NCI-H1092 (cell line): Measurements from ENCODE around the gene JDP2.
"Not testable (repeated sequence)": the region's sequence is repeated elsewhere in the genome, so short reads cannot be mapped to it uniquely, and the experiment has no call there.

ENCODE experiments used
- DNase-seq: peaks from one replicate; lab custom pipeline; 2025; lab: John Stamatoyannopoulos, UW

Gene JDP2

DNA sequence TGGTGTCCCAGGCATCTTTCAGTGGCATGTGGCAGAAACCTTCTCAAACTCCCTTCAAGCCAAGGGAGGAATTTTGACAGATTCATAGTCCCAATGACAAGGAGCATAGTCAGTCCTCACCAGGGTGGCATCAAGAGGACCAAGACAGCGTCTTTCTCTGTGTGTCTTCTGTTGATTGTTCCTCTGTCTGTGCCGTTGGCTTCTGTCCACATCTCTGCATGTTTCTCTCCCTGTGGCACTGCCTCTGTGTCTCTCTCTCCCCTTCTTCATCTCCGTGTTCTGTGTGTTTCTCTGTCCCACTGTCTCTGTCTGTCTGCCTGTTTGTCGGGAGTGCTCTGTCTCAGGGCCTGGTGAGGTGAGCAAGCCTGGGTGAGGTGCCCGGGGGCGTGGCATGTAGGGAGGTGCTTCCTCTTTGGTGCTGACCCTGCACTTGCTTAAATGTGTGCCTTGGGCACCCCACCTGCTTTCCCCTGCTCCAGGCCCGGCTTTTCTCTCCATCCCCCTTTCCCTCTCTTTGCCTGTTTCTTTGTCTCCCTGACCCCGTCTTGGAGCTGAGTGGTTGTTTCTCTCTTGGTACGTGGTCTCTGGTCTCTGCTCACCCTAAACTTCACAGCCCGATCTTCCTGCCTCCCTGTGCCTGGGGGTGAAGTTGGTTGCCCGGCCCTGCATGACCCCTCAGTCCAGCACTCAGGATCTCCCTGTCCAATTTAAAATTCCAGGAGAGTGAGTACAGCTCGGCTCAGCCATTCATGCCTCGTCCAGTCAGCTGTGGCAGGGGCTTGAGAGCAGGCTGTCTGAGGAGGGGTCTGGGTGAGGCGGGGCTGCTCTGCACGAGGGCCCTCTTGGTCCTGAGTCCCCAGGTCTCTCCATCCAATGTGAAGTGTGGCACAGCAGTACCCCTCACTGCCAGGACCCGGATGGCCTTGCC lies 28.5 kb downstream of the JDP2 start:
- no peak for DNase-seq

DNA sequence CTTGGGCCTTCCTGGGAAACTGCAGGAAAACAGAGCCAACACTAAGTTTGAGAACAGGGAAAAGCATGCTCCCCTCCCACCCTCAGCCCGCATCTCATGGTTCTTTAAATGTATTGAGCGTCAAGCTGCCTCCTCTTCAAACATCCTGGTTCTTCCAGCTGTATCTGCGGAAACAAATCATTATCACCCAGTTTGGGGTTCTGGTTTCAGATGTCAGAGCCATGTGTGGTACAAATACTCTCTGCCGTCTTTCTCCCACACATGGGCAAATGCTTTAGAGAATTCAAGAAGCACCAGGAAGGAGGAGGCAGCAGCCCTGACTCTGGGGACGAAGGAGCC lies 29.1 kb downstream of the JDP2 start:
- no peak for DNase-seq

DNA sequence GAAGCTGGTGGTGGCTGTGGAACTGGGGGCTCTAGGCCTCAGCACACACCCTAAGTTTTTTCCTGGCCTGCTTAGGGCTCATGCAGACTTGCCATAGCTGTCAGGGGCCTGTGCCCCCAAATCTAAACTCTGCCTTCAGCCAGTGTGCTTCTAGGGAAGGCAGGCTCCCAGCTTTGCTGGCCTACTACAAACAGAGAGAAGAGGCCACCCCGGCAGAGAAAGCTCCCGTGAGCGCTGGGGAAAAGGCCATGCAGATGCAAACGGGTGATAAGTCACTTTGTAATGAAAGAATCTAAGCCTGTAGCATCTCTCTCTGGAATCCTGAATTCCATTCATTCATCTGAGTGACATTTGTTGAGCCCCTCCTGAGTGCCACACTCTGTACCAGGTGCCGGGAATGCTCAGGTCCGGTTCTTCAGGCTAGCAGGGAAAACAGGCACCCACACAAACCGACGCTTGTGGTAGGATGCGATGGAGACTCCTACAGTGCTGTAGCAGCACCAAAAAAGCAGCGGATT lies 29.9 kb downstream of the JDP2 start:
- no peak for DNase-seq

DNA sequence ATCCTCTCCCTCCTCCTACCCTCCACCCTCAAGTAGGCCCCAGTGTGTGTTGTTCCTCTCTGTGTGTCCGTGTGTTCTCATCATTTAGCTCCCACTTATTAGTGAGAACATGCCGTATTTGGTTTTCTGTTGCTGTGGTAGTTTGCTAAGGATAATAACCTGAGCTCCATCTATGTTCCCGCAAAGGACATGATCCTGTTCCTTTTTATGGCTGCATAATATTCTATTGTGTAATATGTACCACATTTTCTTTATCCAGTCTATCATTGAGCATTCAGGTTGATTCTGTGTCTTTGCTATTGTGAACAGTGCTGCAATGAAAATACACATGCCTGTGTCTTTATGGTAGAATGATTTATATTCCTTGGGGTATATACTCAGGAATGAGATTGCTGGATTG lies 30.5 kb downstream of the JDP2 start:
- no peak for DNase-seq

DNA sequence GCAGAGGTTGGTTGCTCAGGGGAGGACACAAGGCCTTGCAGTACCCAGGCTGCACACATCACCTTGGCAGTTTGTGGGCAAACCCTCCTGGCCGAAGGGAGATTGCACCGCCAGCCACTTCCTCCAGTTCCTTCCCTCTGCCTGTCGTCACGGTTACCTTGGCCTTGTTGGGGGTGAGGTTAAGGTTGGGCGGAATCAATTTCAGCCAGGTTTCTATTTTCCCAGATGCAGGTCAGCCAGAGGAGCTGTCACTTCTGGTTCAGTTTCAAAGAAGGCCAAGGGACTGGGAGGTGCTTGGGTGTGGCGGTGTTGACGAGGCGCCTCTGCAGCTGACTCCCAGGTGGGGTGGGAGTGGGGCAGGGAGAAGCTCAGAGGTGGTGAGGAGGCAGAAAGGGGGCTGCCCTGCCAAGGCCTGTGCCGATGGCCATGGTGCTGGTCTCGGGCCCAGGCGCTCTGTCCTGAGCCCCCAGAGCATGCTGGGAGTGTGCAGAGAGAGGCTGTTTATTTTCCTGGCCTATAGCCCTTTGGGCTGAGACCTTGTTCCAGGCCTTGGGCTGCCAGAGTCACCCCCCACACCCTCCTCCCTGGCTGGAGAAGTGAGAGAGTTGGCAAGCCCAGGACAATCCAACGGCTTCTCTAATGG lies 31.4 kb downstream of the JDP2 start:
- DNase-seq, result no peak

DNA sequence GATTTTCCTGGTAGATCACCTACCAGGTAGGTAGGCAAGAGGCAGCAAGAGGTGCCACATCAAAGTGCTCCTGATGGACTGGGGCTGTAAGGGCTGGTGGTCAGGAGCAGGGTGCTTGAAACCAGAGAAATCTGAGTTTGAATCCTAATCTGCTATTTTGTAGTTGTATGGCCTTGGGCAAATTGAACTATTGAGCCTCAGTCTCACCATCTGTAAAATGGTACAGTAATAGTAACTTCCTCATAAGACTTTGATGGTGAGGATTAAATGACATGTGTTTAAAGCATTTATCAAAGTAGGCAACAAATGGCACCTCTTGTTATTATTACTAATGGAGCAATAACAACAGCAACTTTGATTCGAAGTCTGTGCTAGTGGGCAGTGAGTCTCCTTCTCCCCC lies 32.0 kb downstream of the JDP2 start:
- DNase-seq, result no peak

DNA sequence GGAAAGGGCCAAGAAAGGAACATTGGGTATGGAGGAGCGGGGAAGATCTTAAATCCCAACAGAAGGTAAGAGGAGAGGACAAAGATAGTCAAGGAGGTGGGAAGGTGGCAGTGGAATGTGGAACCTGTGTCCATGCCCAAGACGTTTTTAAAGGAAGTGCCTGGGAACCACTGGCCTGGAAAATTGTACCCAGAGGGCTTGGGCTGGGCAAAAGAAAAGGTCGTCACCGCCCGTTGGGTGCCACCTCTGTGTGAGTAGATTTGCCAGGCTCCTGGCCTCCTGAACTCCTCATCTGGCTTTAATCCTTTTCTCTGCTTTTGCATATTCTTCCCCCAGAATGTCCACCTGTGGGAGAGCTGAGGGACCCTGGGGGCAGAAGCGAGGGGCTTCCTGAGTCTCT lies 32.6 kb downstream of the JDP2 start:
- DNase-seq, result no peak

DNA sequence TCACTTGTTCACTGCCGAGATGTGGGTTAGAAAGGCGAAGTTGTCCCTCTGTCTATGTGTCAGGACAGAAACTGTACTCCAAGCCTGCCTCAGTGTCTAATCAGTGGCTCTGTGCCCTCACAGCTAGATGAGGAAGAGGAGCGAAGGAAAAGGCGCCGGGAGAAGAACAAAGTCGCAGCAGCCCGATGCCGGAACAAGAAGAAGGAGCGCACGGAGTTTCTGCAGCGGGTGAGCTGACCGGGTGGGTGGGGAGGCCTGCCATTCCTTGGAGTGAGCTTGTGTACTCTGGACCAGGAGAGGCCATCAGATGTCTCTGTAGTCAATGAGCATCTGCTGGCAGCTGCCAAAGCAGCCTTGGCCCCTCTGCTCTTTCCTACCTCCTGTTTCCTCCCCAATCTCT lies 33.5 kb downstream of the JDP2 start:
- DNase-seq, result no peak

DNA sequence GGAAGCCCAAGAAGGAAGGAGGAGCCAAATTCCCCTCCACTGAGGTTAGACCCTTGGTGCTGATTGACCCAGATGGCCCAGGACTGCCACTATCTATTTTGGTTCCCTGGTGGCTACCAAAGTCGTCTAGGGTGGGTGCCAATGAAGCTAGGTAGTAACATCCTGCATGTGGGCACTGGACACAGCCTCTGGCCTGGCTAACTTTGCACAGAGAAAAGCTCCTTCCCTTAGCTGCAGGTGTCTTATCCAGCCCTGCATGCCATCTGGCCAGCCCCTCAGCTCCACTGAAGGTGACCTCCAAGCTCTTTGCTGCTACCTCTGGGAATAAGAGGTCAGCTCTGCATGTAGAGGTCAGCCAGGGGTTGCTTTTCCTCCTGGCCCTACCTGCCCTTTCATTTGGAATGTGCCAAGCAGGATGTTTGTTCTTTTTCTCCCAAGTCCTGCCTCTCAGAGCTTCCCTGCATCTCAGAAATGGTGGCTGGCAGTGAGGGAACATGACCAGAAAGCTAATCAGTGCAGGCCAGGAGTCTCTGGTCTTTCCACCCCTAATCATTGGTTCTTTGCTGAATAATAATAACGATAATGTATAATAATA lies 34.0 kb downstream of the JDP2 start:
- no peak for DNase-seq

DNA sequence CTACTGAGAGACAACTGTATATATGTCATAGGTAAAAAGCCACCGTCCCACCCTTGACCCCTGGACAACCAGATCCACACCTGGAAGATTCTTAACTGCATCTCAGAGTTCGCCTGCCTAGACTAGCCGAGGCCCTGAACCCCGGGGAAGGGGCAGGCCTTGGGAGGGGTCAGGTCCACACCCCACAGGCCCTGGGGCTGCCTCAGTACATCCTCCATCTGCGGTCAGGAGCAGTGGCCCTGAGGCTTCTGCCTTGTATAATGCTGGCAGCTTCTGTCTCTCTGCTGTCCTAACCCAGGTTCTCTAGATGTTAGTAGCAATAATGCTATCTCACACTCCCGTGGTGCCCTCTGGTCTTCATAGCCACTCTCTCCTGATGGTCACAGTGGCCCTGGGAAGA lies 36.8 kb downstream of the JDP2 start:
- no peak for DNase-seq

DNA sequence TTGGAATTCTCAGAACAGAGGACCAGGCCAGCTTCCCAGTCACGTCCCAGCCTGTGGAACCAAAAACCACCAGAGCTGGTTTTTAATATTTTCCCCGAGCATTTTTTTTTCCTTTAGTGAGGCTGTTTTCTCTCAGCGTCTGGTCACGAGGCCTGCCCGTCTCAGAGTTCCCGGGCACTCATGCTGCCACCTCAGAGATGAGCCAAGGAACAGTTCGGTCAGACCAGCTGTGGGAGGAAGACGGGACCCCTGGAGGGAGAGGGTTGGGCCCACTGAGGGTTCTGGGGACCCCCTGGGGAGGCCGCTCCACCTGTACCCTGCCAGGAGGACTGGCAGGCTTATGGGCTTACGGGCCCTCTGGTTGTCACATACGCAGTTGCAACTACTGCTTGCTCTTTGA lies 39.9 kb downstream of the JDP2 start:
- no peak for DNase-seq

DNA sequence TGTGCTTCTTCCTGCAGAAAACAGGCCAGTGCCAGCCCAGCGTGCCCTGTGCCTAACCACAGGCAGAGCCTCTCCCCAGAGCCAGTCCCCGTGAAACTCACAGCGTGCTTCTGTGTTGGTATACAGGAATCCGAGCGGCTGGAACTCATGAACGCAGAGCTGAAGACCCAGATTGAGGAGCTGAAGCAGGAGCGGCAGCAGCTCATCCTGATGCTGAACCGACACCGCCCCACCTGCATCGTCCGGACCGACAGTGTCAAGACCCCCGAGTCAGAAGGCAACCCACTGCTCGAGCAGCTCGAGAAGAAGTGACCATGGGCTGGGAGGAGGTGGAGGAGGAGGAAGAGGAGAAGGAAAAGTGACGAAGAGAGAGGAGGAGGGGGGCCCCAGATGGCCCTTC lies 41.3 kb downstream of the JDP2 start:
- no peak for DNase-seq

DNA sequence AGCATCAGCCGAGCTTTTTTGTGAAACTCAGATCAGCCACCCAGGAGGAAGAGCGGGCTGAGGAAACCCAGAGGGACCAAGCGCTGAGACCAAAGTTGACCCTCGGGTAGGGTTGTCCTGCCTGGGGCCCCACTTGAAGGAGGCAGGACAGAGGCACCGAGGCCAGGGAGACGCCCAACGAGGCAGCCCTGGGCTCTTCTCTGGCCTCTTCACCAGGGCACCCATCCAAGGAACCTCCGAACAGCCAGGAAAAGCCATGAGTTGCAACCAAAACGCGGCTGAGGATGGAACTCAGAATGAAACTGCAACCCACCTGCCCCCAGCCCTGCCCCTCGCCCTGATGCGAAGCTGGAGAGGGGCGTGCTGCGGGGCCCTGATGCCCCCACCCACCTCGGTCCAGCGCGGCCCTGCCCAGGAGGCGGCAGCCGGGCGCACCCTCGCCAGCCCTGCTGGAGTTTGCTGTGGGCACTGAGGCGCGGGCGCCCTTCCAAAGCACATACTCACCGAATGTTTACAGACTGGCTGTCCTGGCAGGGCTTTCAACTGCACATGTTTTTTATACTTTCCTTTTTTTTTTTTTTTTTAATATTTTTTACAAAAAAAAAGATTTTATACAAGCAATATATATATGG lies 41.9 kb downstream of the JDP2 start:
- peak; percentile 84 for DNase-seq

DNA sequence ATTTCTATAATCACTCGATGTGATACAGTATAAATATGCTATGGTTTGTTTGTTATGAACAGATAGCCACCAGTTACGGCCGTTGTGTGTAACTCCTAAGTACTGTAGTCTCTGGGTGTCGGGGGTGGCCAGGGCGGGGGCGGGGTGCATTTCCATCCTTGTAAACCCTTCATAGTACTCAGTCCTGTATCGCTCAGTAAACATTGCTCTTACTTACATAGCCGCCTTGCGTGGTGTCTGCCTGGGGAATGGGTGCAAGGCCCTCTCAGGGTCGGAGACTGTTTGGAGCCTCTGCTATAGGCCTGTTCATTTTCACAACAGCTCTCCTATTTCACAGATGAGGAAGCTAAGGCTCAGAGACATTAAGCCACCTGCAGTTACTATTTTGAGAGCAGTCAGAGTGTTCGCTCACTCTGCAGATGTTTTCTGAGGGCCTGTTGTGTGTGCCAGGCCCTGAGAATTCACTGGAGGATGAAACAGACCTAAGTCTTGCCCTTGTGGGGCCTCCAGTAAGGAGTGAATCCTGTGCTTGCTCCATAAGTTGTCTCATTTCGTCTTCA lies 42.5 kb downstream of the JDP2 start:
- DNase-seq, result peak; percentile 67

DNA sequence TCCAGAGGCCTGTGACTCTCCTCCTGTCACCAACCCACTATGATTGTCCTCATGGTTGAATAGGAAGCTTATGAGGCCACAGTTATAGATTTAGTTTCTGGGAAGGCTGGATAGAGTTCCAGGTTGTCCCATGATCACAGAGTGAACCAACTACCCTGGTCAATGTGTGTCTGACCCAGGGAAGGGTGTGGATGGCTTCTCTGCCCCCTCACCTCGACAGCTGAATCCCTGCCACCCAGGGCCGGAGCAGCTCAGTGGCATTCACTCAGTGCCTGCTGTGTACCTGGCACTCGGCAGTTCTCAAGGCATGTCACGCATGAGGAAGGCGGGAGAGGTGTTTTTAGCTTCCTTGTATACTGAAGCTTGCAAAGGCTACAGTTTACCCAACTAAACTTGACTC lies 43.2 kb downstream of the JDP2 start:
- DNase-seq, result no peak

DNA sequence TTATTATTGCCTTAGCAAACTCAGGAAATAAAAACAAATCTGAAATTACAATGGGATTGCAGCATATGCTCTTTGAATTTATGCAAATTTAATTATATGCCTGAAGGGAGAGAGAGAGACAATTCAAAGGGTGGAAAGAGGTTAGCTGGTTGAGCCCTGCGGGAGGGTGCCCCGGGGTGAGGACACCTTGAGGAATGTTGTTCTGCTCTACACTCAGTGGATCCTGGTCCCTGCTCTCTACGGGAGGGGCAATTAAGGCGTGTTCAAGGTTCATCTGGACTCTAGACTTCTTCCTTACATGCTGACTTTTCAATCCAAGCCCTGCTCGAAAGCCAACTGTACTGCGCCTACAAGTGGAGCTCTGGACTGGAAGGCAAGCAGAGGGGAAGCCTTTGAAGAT lies 46.3 kb downstream of the JDP2 start:
- not testable (repeated sequence) for DNase-seq

DNA sequence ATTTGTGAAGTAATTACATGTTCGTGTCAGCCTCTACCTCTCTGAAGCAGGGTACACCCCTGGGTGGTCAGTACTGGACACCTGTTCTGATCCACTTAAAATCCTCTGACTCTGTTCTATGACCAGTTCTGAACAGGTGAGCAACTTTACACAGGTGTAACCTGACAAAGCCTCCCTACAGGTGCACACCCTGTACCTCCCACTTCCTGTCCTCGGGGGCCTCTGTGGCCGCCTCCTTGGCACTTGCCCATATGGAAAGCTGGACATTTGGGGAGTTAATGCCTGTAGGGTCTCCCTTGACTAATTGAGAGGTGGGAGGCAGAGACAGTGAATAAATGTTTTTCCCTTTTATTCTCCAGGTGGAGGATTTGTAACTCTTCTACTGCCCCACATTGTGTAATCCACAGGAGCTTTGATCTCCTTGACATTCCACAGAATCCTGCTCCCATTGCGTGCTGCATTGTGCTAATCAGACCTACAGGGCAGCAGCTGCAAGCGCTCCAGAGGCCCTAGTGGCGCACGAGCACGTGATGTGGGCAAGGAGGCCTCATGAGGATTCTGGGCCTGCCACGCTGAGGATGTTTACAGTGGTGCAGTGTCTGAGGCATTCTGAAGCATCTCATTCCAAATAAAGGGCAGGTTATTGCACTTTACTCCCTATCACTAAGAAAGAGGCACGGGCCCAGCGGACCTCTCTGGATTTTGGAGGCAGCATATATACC lies 48.6 kb downstream of the JDP2 start:
- DNase-seq, result no peak

DNA sequence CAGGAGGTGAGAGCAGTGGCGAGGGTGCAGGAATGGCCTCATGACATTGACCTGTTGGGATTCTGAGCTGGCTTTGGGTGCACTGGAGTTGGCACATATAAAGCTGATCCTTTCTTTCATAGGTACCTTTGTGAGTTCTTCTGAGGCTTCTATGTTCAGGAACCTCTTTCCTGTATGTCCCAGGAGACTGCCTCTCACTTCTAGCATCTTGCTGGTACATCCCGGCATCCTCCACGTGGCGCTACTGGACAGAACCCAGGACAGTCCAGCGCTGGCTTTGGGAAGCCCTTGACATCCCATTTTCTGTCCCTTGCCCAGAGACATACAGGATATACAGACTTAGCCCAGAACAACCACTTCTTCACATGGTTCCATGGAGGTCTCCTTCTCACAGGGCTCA lies 50.1 kb downstream of the JDP2 start:
- DNase-seq, result no peak

DNA sequence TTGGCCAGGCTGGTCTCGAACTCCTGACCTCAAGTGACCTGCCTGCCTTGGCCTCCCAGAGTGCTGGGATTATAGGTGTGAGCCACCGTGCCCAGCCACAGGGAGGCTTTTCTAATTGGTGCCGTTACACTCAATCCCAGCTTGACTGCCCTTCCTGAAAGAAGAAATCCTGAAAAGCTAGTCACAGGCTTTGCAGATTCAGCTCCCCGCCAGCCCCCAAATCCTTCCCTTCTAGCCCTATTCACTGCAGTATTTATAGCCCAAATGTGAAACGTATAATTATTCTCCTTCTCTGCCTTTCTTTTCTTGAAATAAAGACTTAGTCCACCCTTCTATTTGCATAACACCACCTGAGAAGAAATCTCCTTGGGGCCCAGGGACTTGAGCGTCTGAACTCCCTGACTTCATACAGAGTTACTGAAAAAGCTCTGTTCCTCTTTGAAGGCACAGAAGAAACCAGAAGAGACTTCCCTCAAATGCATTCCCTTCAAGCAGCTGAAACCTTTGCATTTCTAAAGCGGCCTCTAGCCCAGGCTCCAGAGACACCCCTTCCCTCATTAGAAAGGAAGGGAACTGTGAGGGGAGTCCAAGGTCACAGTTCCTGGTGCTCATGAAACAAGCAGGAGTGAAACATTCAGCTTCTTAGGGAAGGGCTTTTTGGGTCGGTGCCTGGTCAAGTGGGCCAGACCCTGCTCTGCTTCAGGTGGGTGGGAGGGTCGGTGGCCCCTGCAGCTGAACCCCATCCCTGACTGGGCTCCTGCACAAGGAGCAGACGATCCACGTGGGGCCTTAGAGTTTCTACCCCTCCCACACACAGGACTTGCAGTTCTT lies 52.2 kb downstream of the JDP2 start:
- no peak for DNase-seq

DNA sequence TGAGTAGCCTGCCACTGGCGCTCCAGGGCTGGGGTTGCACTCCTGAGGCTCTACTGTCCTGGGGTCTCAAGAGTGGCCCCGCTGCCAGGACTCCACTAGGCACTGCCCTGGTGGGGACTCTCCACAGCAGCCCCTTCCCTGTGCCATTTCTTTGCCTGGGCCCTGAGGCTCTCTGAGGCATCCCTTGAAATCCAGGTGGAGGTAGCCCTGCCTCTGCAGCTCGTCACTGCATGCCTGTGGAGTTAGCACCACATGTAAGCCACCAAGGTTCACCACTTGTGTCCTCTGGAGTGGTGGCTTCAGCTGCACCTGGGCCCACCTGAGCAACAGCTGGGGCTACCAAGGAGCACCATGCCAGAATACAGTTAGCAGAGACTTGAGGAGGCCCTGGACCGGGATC lies 54.5 kb downstream of the JDP2 start:
- DNase-seq, result no peak
